ENCODE measurements around the gene MRPL42.

MRPL42 gene

GRCh38 chr12:93448796-93449195, 18.5 kb upstream of the MRPL42 start:
- DNase-seq (ENCODE audit: low spot score) = no peak
- no peak overlapping the region for H3K27ac ChIP-seq
- H3K4me3 ChIP-seq = no peak overlapping the region
- no peak for TF ChIP-seq CTCF (IDR thresholded peaks at IDR 0.05)

GRCh38 chr12:93449277-93449676, 18.0 kb upstream of the MRPL42 start:
- H3K27ac ChIP-seq = no peak overlapping the region

GRCh38 chr12:93451423-93452158, 15.7 kb upstream of the MRPL42 start:
- TF ChIP-seq CTCF (IDR thresholded peaks at IDR 0.05) = no peak
- Histone ChIP-seq H3K27ac (no peak overlapping the region), H3K4me3 (no peak overlapping the region)
- DNase-seq (ENCODE audit: low spot score) = no peak

More at GRCh38 chr12:93449277-93449676, 18.0 kb upstream of the MRPL42 start:
- no peak for TF ChIP-seq CTCF (IDR thresholded peaks at IDR 0.05)
- no peak overlapping the region for H3K4me3 ChIP-seq
- DNase-seq (ENCODE audit: low spot score) = no peak

GRCh38 chr12:93453633-93454032, 13.7 kb upstream of the MRPL42 start:
- no peak for DNase-seq (ENCODE audit: low spot score)
- Histone ChIP-seq H3K27ac (no peak overlapping the region), H3K4me3 (no peak overlapping the region)
- no peak for TF ChIP-seq CTCF (IDR thresholded peaks at IDR 0.05)

GRCh38 chr12:93456077-93456476, 11.2 kb upstream of the MRPL42 start:
- Histone ChIP-seq H3K27ac (no peak overlapping the region), H3K4me3 (no peak overlapping the region)
- DNase-seq (ENCODE audit: low spot score) = no peak
- no peak for TF ChIP-seq CTCF (IDR thresholded peaks at IDR 0.05)

- DNase-seq (ENCODE audit: low spot score) = no peak
- no peak for TF ChIP-seq CTCF (IDR thresholded peaks at IDR 0.05)
- Histone ChIP-seq H3K27ac (no peak overlapping the region), H3K4me3 (no peak overlapping the region)
Observed at GRCh38 chr12:93459097-93459496, 8.2 kb upstream of the MRPL42 start.

- Histone ChIP-seq H3K27ac (no peak overlapping the region), H3K4me3 (no peak overlapping the region)
- TF ChIP-seq CTCF (IDR thresholded peaks at IDR 0.05) = no peak
- DNase-seq (ENCODE audit: low spot score) = no peak
Observed at GRCh38 chr12:93460003-93460402, 7.3 kb upstream of the MRPL42 start.
